H1 (cell line): Measurements from ENCODE around the gene C20orf144.

Source experiments
- ATF2 ChIP-seq: IDR thresholded peaks from 2 replicates; pipeline ENCODE4 v1.6.1; 2012; ENCODE audit warnings: low read length, inconsistent platforms
- BCL11A ChIP-seq, 2 experiments: IDR thresholded peaks; one replicate each; pipeline ENCODE4 v1.6.1; 2011; ENCODE audit warnings: low read depth in 2 of 2, low read length in 2 of 2, mild to moderate bottlenecking in 2 of 2
- CREB1 ChIP-seq: IDR thresholded peaks from 2 replicates; pipeline ENCODE4 v1.6.1; 2012; ENCODE audit warnings: inconsistent platforms
- CTCF ChIP-seq, 3 experiments: IDR thresholded peaks; 1 replicate in 2 of 3; 2 replicates in 1 of 3; pipeline versions ENCODE4 v1.5.1 to v1.6.1; 2011; ENCODE audit warnings: low read length in 3 of 3, mild to moderate bottlenecking in 3 of 3, inconsistent platforms in 2 of 3, low read depth in 1 of 3, moderate library complexity in 1 of 3; ENCODE audit not compliant: insufficient read depth in 1 of 3; ENCODE audit errors: control extremely low read depth in 1 of 3
- EZH2 ChIP-seq: fragments of 200-600 bp; sonication (generic); IDR thresholded peaks from 2 replicates; pipeline ENCODE4 v1.7.1; 2012; ENCODE audit warnings: low read depth, mild to moderate bottlenecking, moderate library complexity, low read length, inconsistent platforms; ENCODE audit not compliant: severe bottlenecking
- GABPA ChIP-seq: IDR thresholded peaks from 2 replicates; pipeline ENCODE4 v1.6.1; 2011; ENCODE audit warnings: mild to moderate bottlenecking, low read length, moderate library complexity, borderline replicate concordance; ENCODE audit not compliant: insufficient read depth
- MAFK ChIP-seq: IDR thresholded peaks from 2 replicates; pipeline ENCODE4 v1.6.1; 2012; ENCODE audit warnings: low read depth, mild to moderate bottlenecking, improper control_type of control experiment, low read length
- POLR2A ChIP-seq, 2 experiments: IDR thresholded peaks; 1 replicate in 1 of 2; 2 replicates in 1 of 2; pipeline ENCODE4 v1.6.1; 2011; ENCODE audit warnings: low read depth in 2 of 2, low read length in 2 of 2, mild to moderate bottlenecking in 2 of 2; ENCODE audit errors: control extremely low read depth in 1 of 2
- POLR2AphosphoS5 ChIP-seq: IDR thresholded peaks from 2 replicates; pipeline ENCODE4 v1.6.1; 2011; ENCODE audit warnings: low read depth, low read length
- RNF2 ChIP-seq: fragments of 200-900, 300-1000 bp; sonication (generic); IDR thresholded peaks from 2 replicates; pipeline ENCODE4 v1.7.1; 2016; ENCODE audit warnings: borderline replicate concordance, low read depth, mild to moderate bottlenecking, antibody characterized with exemption, low read length; ENCODE audit not compliant: poor library complexity, severe bottlenecking; ENCODE audit errors: missing control alignments
- SP1 ChIP-seq: IDR thresholded peaks from 2 replicates; pipeline ENCODE4 v1.6.1; 2011; ENCODE audit warnings: low read depth, low read length
- SUZ12 ChIP-seq: fragments of 200-600 bp; sonication (generic); IDR thresholded peaks from 2 replicates; pipeline ENCODE4 v1.6.1; 2012; ENCODE audit warnings: mild to moderate bottlenecking, inconsistent platforms, low read length, moderate library complexity, mixed read lengths
- TEAD4 ChIP-seq: IDR thresholded peaks from 2 replicates; pipeline ENCODE4 v1.6.1; 2012; ENCODE audit warnings: low read depth, low read length, inconsistent platforms, mixed read lengths
- ZNF274 ChIP-seq: IDR thresholded peaks from 2 replicates; pipeline ENCODE4 v1.7.0; 2012; ENCODE audit warnings: low read length, borderline replicate concordance; ENCODE audit errors: extremely low read depth

GRCh38 chr20:33681288-33681687, 19.2 kb downstream of the C20orf144 start:
- TF ChIP-seq POLR2A (IDR thresholded peaks at IDR 0.05; ENCODE audit: control extremely low read depth in 1 of 2, low read depth in 2 of 2, low read length in 2 of 2) (peak in 1 of 2 experiments; percentile 43; a peak in 1 of 3 replicates), CREB1 (no peak), CTCF (IDR thresholded peaks at IDR 0.05; ENCODE audit: control extremely low read depth in 1 of 3, insufficient read depth in 1 of 3, low read depth in 1 of 3, low read length in 3 of 3) (no peak), ATF2 (no peak), ZNF274 (no peak), GABPA (no peak), MAFK (no peak), POLR2AphosphoS5 (no peak), RNF2 (no peak), TEAD4 (no peak), SUZ12 (no peak), EZH2 (no peak), SP1 (no peak), BCL11A (IDR thresholded peaks at IDR 0.05; ENCODE audit: low read depth in 2 of 2, low read length in 2 of 2) (no peak)
